22Rv1 (cell line): ENCODE measurements around the gene RNF43.
A peak's percentile ranks its signal among the peaks of the same experiment; 100 is the strongest.

Experiments
- H3K27ac ChIP-seq: fragments of 450-650 bp; 2 replicates; pipeline ENCODE4 v1.5.1; 2017
- CTCF ChIP-seq: fragments of 450-650 bp; IDR thresholded peaks from 2 replicates; pipeline ENCODE4 v1.5.1; 2017; ENCODE audit warnings: mild to moderate bottlenecking
- ZFX ChIP-seq: fragments of 450-650 bp; IDR thresholded peaks from 2 replicates; pipeline ENCODE4 v1.6.1; 2017; ENCODE audit warnings: antibody characterized with exemption, borderline replicate concordance

RNF43 gene

GRCh38 chr17:58399974-58400373 lies 17.4 kb downstream of the RNF43 start:
- peak overlapping the region; percentile 75 for H3K27ac ChIP-seq
- TF ChIP-seq CTCF (no peak), ZFX (no peak)

DNA sequence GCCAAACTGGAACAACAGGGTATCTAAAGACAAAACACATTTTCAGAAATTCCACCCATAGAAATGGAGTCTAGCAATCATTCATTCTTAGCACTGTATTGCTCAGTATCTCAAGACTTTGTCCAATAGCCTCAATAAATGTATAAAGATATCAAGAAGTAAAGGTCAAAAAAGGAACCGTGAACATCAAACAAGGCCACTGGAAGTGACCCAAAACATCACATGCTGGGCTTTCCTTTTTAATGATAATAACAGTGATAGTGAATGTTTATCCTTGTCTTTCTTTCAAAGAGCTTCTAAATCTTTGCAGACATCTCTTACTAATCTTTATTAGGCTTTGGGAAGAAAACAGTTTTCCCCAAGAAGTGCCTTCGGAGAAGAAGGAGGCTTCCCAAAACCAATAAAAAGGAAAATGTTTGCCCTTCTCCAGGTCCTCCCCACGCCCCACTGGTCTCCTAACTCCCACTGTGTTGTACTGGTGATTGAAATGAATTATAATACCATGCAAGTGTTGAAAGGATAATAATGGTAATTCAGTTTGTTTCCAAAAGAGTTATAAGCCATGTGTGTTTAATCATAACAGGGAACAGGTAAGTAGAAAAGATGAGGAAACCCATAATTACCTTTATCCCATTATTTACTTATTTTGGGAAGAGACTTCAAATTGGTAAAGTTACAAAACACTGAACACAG lies 18.6 kb downstream of the RNF43 start:
- H3K27ac ChIP-seq = peak overlapping the region; percentile 75
- TF ChIP-seq ZFX = no peak
- TF ChIP-seq CTCF = no peak

DNA sequence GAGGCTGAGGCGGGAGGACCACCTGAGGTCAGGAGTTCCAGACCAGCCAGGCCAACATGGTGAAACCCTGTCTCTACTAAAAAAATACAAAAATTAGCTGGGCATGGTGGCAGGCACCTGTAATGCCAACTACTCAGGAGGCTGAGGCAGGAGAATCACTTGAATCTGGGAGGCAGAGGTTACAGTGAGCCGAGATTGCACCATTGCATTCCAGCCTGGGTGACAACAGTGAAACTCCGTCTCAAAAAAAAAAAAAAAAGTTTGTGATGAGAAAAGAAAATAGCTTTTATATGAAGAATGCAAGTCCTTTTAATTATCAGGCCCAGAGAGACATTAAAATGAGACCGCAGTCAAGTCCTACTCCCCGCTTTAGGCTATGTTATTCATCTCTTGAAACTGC lies 19.9 kb downstream of the RNF43 start:
- peak overlapping the region; percentile 75; the same call in 1 of the 2 replicates for H3K27ac ChIP-seq

GRCh38 chr17:58396173-58396572 lies 21.2 kb downstream of the RNF43 start:
- peak overlapping the region; percentile 99 for H3K27ac ChIP-seq
- TF ChIP-seq CTCF = no peak

GRCh38 chr17:58394534-58395223 lies 22.7 kb downstream of the RNF43 start:
- no peak for TF ChIP-seq ZFX
- TF ChIP-seq CTCF = no peak
- H3K27ac ChIP-seq = peak overlapping the region; percentile 99

DNA sequence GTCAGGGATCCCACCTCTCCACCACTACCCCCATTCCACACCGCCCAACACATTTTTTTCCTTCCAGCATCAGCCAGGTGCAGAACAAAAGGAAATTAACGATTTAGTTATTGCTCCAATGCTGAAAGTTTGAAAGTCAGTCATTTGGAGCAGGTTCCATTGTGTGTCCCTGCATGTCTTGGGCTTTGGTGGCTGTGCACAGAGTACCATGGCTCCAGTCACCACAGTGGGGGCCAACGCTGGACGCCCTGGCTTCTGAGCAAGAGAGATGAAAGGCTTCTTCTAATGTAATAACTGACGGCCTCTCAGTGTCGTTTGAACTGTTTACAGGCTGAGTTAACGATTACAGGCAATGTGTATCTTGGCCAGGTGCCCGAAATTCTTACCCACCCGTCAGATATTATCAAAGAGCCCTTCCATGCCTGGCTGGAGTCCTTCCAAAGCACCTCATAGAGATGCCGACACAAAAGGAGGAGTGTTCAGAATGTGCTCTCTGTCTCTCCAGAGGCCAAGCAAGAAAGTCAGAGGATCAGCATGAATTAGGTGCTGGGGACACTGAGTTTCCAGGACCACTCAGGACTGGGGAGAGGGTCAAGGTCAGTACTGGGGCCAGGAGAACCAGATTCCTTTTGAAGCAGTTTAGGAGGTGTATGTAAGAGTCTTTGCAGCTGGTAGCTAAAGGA lies 25.9 kb downstream of the RNF43 start:
- TF ChIP-seq ZFX (no peak), CTCF (no peak)
- H3K27ac ChIP-seq = peak overlapping the region; percentile 99

GRCh38 chr17:58390884-58391283 lies 26.4 kb downstream of the RNF43 start:
- peak overlapping the region; percentile 99 for H3K27ac ChIP-seq
- TF ChIP-seq CTCF = no peak
- no peak for TF ChIP-seq ZFX
